ENCODE results near the gene TMEM272. TPM values are rescaled to one million over a fixed set of nuclear protein-coding genes. Genes with fewer than 3 reads are reported as not detected.

The TMEM272 gene
- total and polyA plus RNA-seq, 2 experiments from 2014 or later: 0.11 to 0.76 TPM

DNA sequence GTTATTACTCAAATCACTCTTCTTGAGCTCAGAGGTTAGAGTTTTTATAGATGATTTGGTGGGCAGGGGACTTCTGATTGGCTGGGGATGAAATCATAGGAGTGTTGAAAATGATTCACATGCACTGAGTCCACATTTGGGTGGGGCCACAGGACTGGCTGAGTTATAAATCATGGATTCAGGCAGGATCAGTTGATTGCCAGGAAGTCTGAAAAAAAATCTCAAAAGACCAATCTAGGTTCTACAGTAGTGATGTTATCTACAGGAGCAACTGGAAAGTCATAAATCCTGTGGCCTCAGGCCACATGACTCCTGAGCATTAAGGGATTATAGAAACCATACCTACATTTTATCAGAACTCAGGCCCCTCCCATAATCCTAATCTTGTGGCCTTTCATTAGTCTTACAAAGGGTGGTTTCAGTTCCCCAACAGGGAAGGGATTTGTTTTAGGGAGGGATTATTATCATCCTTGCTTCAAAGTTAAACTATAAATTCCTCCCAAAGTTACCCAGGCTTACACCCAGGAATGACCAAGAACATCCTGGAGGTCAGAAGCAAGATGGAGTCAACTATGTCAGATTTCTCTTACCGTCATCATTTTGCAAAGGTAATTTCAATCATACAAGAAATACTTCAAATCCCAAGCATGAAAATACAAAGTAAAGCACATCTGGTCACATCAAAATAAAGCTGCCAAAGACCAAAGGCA lies 11.2 kb upstream of the TMEM272 start (continued):
- TF ChIP-seq, protein P1, sequence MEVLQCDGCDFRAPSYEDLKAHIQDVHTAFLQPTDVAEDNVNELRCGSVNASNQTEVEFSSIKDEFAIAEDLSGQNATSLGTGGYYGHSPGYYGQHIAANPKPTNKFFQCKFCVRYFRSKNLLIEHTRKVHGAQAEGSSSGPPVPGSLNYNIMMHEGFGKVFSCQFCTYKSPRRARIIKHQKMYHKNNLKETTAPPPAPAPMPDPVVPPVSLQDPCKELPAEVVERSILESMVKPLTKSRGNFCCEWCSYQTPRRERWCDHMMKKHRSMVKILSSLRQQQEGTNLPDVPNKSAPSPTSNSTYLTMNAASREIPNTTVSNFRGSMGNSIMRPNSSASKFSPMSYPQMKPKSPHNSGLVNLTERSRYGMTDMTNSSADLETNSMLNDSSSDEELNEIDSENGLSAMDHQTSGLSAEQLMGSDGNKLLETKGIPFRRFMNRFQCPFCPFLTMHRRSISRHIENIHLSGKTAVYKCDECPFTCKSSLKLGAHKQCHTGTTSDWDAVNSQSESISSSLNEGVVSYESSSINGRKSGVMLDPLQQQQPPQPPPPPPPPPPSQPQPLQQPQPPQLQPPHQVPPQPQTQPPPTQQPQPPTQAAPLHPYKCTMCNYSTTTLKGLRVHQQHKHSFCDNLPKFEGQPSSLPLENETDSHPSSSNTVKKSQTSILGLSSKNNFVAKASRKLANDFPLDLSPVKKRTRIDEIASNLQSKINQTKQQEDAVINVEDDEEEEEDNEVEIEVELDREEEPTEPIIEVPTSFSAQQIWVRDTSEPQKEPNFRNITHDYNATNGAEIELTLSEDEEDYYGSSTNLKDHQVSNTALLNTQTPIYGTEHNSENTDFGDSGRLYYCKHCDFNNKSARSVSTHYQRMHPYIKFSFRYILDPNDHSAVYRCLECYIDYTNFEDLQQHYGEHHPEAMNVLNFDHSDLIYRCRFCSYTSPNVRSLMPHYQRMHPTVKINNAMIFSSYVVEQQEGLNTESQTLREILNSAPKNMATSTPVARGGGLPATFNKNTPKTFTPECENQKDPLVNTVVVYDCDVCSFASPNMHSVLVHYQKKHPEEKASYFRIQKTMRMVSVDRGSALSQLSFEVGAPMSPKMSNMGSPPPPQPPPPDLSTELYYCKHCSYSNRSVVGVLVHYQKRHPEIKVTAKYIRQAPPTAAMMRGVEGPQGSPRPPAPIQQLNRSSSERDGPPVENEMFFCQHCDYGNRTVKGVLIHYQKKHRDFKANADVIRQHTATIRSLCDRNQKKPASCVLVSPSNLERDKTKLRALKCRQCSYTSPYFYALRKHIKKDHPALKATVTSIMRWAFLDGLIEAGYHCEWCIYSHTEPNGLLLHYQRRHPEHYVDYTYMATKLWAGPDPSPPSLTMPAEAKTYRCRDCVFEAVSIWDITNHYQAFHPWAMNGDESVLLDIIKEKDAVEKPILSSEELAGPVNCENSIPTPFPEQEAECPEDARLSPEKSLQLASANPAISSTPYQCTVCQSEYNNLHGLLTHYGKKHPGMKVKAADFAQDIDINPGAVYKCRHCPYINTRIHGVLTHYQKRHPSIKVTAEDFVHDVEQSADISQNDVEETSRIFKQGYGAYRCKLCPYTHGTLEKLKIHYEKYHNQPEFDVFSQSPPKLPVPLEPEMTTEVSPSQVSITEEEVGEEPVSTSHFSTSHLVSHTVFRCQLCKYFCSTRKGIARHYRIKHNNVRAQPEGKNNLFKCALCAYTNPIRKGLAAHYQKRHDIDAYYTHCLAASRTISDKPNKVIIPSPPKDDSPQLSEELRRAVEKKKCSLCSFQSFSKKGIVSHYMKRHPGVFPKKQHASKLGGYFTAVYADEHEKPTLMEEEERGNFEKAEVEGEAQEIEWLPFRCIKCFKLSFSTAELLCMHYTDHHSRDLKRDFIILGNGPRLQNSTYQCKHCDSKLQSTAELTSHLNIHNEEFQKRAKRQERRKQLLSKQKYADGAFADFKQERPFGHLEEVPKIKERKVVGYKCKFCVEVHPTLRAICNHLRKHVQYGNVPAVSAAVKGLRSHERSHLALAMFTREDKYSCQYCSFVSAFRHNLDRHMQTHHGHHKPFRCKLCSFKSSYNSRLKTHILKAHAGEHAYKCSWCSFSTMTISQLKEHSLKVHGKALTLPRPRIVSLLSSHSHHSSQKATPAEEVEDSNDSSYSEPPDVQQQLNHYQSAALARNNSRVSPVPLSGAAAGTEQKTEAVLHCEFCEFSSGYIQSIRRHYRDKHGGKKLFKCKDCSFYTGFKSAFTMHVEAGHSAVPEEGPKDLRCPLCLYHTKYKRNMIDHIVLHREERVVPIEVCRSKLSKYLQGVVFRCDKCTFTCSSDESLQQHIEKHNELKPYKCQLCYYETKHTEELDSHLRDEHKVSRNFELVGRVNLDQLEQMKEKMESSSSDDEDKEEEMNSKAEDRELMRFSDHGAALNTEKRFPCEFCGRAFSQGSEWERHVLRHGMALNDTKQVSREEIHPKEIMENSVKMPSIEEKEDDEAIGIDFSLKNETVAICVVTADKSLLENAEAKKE (CRISPR knock-in tag; IDR thresholded peaks at IDR 0.05): no peak
- no peak for TF ChIP-seq POLR2AphosphoS5 (IDR thresholded peaks at IDR 0.05; ENCODE audit: low read depth)
- TF ChIP-seq EZH2phosphoT487 (IDR thresholded peaks at IDR 0.05; ENCODE audit: unreplicated experiment): no peak

DNA sequence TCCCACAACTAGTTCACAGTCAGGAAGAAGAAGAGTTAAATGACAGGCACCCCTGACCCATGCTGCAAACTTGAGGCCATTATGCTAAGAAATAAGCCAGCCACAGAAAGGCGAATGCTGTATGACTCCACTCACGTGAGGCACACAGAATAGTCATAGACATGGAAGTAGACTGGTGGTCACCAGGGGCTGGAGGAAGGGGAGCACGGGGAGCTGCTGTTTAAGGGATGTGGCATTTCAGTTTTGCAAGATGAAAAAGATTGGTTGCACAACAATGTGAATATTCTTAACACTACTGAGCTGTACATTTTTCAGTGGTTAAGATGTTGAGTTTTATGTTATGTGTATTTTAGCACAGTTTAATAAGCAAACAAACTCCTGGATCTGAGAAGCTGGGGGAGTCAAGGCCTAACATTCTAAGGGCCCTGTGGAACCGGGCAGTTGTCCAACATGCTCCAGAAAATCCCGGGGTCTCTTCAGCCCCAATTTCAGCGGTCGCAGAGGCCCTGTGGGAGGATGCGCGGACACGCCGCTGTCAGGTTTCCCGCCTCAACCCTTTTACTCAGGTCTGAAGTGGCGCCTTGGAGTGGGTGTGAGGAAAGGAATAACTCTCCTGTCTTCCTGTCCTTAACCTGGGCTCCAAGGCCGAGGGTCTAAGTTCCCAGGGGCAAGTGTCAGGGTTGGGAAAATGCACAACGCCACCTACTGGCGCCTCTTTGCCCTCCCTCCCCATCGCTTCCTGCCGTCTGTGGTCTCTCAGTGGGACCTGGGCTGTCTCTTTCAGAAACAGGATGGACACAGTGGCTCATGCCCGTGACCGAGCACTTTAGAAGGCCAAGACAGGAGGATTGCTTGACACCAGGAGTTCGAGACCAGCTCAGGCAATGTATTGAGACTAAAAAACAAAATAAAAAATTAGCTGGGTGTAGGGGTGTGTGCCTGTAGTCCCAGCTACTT lies 4.4 kb upstream of the TMEM272 start:
- Mint-ChIP-seq H3K9me3 (peaks cover 9% of the 10 kb centered on the region), H3K4me3 (no peak overlapping the region), H3K4me1 (peaks cover 9% of the 10 kb centered on the region; the same call in 2 of the 3 replicates), H3K27me3 (ENCODE audit: insufficient read depth, low read depth, poor library complexity) (peaks cover 14% of the 10 kb centered on the region), H3K27ac (peak overlapping the region; percentile 64; the same call in 1 of the 2 replicates), H3K36me3 (ENCODE audit: low read depth) (peaks cover 3% of the 10 kb centered on the region; the same call in 1 of the 3 replicates)
- Histone ChIP-seq H3K27ac (ENCODE audit: low read depth) (no peak overlapping the region), H3K36me3 (ENCODE audit: insufficient read depth) (no peaks in the 10 kb centered on the region), H3K79me2 (replicated peaks; ENCODE audit: insufficient read depth) (no peaks in the 10 kb centered on the region), H2AFZ (peak overlapping the region; percentile 45; the same call in 1 of the 2 replicates), H3K4me2 (no peak overlapping the region), H4K20me1 (replicated peaks; ENCODE audit: insufficient read depth) (no peaks in the 10 kb centered on the region), H3K4me1 (ENCODE audit: insufficient read depth) (no peaks in the 10 kb centered on the region), H3K27me3 (ENCODE audit: insufficient read depth) (no peaks in the 10 kb centered on the region), H3F3A (replicated peaks; ENCODE audit: low read depth) (no peaks in the 10 kb centered on the region), H3K9me2 (ENCODE audit: insufficient read depth) (peaks cover 6% of the 10 kb centered on the region; the same call in 1 of the 2 replicates), H3K4me3 (no peak overlapping the region)
- ATAC-seq (peak; percentile 97), DNase-seq (ENCODE audit: low spot score) (peak; percentile 94)
- 0 out of 2 replicates have a peak, but pooled peaks have one; percentile 32 for TF ChIP-seq ETS1 (IDR thresholded peaks at IDR 0.05)
- TF ChIP-seq CREB1 (CRISPR knock-in tag; IDR thresholded peaks at IDR 0.05; ENCODE audit: low read depth): no peak
- TF ChIP-seq, protein P2, sequence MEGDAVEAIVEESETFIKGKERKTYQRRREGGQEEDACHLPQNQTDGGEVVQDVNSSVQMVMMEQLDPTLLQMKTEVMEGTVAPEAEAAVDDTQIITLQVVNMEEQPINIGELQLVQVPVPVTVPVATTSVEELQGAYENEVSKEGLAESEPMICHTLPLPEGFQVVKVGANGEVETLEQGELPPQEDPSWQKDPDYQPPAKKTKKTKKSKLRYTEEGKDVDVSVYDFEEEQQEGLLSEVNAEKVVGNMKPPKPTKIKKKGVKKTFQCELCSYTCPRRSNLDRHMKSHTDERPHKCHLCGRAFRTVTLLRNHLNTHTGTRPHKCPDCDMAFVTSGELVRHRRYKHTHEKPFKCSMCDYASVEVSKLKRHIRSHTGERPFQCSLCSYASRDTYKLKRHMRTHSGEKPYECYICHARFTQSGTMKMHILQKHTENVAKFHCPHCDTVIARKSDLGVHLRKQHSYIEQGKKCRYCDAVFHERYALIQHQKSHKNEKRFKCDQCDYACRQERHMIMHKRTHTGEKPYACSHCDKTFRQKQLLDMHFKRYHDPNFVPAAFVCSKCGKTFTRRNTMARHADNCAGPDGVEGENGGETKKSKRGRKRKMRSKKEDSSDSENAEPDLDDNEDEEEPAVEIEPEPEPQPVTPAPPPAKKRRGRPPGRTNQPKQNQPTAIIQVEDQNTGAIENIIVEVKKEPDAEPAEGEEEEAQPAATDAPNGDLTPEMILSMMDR (conservative IDR thresholded peaks at IDR 0.05; ENCODE audit: low read depth in 2 of 2): peak; percentile 80 to 96

All from GM23338 (cell line).